AG09319 (cell line): ENCODE measurements around the gene CDKN1B.
"Not testable (repeated sequence)": the region's sequence is repeated elsewhere in the genome, so short reads cannot be mapped to it uniquely, and the experiment has no call there.

Experiments used
- DNase-seq: peaks from one replicate; pipeline ENCODE4 v3.0.0-alpha.2; 2010; ENCODE audit warnings: low read depth; ENCODE audit errors: extremely low read depth
- CTCF ChIP-seq: IDR thresholded peaks from 2 replicates; pipeline ENCODE4 v1.5.1; 2011; ENCODE audit warnings: low read depth, mild to moderate bottlenecking, inconsistent platforms, low read length, moderate library complexity

Gene CDKN1B

GRCh38 chr12:12734054-12734453, 16.9 kb downstream of the CDKN1B start:
- no peak for TF ChIP-seq CTCF
- DNase-seq: no peak

GRCh38 chr12:12734561-12735071, 17.4 kb downstream of the CDKN1B start:
- no peak for DNase-seq
- no peak for TF ChIP-seq CTCF

GRCh38 chr12:12735301-12735700, 18.1 kb downstream of the CDKN1B start:
- TF ChIP-seq CTCF: no peak

GRCh38 chr12:12736759-12737676, 19.9 kb downstream of the CDKN1B start:
- no peak for DNase-seq
- TF ChIP-seq CTCF: peak; percentile 57

More at GRCh38 chr12:12735301-12735700, 18.1 kb downstream of the CDKN1B start:
- no peak for DNase-seq

GRCh38 chr12:12738152-12738551, 21.0 kb downstream of the CDKN1B start:
- DNase-seq: not testable (repeated sequence)

- TF ChIP-seq CTCF: no peak
- DNase-seq: no peak
Measured at GRCh38 chr12:12741660-12742059, 24.5 kb downstream of the CDKN1B start.

GRCh38 chr12:12744546-12745305, 27.6 kb downstream of the CDKN1B start:
- DNase-seq: no peak
- no peak for TF ChIP-seq CTCF
